ENCODE results near the gene ZSWIM6.

Gene ZSWIM6

DNA sequence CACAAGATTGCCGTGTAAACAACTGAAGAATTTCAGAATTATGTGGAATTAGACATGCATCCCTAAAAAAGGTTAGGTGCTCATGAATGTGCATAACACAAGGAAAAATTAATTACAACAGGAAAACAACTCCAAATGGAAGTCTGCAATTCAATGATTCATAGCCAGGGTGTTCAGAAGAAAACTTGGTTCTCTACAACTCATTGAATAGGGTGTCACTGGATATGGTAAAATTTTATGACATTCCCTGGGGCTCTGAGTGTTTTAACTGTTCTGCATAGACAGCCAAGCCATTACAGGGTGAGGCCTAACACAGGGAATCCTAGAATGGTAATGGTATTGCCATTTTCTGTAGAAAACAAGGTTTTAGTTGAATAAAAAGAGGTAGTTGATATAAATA, 24.4 kb upstream of the ZSWIM6 start:
- DNase-seq = no peak

DNA sequence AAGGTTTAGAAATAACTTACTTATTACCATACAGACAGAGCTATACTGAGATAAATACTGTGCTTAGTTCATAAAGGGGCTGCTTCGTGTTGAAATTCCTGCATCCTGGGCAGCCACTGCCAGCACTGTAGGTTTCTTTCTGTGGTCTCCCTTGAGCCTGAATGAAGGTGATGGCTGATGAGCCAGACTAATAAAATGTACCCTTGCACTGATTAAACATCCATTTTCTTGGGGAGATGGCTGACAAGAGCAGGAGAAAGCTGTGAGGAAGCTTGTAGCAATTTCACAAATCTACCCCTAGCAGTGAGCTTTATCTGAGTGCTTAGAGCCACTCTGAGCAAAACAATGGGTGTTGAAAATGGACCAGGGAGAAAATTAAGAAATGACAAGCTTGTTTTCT, 23.3 kb upstream of the ZSWIM6 start:
- DNase-seq = no peak

DNA sequence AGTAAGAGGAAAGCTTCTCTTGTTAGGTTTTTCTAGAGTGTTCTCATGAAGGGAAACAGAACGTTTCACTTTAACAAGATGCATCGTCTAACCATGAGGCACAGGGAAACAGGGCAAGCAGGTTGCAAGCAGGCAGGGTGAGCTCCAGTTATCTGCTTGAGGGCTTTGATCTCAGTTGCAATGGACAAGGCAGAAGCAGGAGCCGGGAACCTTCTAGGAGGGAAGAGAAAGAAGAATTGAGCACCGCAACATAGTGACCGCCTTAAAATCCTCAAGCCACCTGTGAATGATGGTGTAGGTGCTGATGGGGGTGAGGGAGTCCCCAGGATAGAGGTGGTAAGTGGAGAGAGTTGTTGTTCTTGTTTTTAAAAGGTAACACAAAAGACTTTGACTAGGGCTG, 22.9 kb upstream of the ZSWIM6 start:
- no peak for DNase-seq

DNA sequence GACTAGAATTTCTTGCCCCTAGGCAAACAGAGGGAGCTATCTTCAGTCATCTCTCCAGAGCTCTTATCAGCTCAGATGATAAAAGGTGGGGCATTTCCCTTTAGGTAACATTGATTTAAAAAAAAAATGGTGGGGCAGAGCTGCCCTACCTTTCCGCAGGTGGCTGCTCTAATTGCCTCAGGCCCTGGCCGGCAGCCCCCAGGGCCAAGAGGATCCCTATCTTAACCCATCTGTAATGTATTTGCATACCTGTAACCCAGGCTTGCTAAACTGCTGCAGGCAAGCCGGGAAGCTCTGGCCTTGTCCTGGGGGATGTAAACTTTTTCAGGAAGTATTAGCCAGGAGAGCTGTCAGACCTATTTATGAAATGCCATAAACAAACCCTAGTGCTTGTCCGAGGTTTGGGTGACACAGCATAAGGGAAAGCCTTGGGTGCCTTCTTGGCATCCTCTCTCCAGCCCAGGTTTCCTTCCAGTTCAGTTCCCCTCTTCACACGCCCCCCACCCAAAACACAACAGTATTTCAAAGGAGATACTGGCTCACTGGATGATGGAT, 20.9 kb upstream of the ZSWIM6 start:
- no peak for DNase-seq

DNA sequence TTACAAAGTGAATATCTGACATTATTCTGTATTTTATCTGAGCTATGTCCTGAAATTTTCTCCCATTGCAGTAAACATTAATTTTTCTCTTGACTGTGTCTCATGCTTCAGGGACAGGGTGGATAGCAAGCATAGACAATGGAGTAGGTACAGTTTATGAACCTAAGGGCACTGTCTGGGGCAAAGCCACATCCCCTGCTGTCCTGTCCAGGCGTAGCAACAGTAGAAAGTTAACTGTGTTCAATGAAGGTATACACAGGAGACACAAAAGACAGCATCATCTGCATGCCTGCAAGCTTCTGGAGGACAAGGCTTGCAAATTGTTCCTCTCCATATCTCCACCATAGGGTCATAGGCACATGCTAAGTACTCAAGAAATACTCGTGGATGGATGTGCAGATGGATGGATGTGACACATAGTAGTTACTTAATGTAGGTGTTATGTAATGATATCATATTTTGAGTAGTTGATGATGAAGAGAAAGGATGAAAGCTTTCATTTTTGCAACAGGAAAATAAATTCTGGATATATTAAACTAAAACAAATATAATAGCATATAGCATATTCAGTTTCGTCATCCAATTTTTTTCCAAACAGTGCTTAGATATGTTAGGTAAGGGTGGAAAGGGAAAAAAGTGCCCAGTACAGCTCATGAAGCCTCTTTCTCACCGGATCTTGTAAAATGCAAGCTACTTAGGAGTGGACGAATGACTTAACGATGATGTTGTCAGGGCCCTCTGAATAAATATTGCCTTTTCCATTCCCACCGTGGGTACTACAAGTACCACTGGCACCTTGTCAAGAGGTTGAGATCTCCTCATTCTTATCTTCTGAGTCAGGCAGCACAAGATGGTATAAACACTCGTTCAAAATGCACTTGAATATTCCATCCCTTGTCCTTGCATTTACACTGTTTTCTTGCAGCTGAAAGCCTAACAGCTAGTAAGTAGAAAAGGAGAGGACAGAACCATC, 19.9 kb upstream of the ZSWIM6 start:
- no peak for DNase-seq

DNA sequence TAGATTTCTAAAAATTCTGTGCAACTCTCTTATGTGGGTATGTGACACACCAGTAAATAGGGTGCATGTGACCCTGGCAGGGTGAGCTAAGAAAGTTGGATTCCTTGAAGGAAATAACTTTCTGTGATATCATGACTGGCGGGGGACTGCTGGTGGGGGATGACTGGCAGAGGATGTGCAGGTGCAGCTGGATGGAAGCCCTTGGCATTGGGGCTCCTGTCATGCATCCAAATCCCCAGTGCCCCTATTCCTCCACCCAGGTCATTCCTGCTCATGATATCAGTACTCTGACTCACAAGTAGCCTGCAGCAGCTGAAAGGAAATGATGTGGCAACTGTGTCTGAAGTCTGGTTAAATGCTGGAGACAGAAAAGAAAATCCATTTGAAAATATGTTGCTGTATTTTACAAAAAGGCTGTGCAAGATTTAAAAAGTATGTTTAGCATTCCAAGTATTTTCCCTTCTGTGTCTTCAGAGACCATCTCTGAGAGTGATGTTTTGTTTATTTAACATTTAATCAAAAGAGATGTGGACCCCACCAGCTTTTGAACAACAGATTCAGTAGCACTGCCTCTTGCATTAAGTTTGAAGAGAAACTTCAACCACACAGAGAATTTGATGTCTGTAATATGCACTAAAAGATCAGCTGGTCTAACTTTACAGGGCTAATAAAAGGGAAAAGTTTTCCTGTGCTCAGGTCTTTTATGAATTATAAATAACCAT, 17.9 kb upstream of the ZSWIM6 start:
- DNase-seq = no peak

DNA sequence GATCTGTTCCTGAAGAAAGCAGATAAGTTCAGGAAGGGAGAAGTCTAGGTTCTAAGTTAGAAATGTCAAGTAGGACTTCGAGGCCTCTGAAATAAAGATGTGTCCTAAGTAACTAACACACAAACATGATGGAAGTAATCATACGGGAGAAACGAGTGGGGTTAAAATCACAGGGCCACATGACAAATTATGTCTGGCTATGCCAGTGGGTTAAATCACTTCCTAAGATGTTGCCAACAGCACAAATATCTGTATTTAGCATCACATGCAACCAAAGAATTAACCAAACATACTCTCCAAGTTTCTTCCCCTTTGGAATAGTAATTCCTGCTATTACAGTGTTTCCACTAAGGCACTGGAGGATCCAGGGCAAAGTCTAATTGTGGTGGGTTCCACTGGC, 13.7 kb upstream of the ZSWIM6 start:
- DNase-seq = no peak

DNA sequence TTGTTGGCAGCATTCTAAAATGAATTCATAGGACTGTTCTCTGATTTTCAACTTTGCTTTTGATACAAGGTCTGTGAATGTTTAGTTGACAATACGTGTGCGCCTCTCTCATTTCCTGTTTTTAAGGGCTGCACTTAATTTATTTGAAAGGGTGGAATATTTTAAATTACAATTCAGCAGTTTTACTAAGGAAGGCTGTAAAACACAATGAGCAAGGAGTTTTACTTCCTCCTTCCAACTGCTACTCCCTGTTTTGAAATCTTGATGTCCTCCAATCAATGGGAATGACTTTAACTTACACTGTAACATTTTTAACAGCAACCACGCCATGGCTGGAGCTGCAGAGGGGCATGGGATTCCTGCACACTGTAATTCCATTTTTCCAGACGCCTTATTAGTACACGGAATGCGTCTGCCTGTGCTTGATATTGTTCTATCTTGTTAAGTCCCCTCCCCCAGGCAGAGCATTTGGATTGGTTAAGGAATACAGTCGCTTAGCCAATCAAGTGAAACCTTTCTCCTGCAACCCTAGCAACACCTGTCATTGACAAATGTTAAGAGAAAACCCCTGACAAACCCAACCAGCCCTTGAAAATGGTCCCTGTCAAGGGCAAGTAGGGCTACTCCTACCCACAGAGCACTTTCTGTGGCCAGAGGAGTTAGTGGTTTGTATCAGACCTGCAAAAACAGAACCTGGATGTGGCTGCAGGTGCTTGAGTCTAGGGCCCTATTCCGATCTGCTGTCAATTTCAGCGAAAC, 12.5 kb upstream of the ZSWIM6 start:
- no peak for DNase-seq

DNA sequence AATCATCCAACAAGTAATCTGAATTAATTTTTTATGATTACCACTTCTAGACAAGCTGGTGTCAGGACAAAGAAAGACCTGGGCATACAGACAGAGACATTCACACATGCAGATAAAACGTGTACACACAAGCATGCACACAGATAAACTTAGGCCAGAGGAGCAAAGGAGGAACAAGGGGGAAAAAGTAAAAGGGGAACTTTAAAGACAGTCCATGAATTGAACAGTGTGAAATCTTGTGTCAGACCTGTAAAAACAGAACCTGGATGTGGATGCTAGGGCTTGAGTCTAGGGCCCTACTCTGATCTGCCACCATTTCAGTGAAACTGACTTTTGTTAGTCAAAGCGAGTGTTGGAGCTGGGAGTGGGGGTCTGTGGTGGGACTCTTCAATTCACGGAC, 11.2 kb upstream of the ZSWIM6 start:
- DNase-seq = no peak

DNA sequence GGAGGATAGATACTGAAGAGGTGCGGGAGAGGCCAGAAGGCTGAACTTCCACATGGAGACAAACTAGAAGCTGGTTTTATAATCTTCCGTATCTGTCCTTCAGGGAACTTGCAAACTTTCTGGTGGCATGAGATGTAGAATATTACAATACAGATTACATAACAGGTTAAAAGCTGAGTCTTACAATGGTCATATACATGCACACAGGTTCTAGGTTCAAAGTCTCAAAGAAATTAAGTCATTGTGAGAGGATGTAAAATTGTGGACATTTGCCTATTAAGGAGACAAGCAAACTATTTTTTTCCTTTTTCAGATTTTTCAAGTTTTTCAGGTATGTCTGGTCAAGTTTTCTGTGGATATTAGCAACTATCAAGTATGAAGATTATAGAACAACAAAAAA, 10.4 kb upstream of the ZSWIM6 start:
- DNase-seq = no peak

DNA sequence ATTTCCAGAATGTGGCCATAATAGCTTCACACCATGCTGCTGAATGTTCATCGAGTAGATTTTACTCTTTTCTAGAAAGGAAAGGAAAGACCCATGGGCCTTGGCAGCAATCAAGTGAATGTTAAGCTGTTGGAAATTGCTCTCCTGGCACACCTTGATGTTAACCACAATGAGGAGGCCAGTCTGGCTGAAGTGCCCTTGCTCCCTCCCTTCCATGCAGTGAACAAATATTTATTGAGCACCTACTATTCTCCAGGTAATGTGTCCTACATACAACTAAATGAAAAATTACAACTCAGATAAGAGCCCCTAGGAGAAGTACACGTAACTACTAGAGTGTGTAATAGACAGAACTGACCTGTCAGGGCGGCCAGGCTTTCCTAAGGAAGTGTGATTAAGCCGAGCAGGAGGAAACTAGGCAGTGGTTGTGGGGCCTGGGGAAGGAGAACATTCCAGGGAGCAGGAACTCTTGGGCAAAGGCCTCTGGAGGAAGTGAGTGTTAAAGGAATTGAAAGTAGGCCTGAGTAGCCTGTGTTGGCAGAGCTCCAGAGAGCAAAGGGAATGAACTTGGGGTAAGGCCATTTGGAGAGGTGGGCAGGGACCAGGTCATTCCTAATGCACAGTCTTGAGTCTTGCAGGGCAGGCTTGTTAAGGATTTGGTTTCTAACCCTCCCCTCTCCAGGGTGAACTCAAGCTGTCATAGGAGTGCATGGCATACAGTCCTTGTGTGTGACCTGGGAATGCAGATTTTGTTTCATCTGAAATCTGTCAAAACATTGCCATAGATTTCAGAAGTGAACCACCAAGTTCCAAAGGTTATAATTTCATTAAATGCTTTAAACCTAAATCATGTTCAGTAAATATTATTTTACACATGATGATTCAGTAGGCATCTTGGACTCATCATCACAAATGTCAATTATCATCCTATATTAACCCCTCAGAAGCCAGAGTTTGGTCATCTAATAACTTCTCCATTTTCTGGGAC, 9.0 kb upstream of the ZSWIM6 start:
- no peak for DNase-seq

DNA sequence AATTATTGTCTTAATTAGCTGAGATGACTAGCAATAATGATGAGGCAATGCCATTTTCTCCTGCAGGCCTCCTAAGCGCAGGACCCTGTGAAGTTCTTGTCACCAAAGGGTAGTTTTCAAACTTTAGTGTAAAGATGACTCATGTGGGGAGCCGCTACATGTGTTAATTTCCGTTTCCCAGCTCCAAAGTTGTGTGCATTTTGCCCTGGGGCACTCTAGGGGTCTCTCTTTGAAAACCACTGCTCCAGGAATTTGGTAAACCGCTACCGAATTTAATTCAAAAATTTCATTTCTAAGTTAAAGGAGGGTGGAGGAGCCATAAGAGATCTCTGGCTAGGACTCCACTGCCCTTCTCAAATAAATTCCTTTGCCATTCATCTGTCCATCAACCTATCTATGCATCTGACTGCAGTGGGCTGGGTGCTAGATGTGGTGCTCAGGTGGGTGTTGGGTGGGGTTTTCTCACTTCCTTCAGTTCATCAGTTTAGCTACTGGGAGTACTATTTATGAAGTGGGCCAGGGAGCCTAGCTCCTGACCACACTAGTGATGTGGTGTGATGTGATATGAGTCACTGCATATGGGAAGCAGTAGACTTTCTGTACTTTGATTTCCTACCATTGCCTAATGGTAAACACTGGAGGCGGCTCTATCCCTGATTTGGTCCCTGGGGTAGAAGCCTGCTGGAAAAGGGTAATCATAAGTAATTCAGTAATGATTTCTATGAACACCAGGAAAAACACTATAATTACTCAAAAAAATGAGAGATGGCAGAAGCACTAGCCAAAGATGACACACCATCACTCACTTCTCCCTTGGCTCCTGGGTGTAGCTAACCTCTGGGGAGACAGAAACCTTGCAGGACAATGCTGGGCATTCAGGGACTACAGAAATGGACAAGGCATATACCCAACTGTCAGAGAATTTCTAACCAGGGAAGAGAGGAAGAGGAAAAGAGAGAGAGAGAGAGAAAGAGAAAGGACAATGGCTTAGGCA, 4.0 kb upstream of the ZSWIM6 start:
- DNase-seq = no peak

DNA sequence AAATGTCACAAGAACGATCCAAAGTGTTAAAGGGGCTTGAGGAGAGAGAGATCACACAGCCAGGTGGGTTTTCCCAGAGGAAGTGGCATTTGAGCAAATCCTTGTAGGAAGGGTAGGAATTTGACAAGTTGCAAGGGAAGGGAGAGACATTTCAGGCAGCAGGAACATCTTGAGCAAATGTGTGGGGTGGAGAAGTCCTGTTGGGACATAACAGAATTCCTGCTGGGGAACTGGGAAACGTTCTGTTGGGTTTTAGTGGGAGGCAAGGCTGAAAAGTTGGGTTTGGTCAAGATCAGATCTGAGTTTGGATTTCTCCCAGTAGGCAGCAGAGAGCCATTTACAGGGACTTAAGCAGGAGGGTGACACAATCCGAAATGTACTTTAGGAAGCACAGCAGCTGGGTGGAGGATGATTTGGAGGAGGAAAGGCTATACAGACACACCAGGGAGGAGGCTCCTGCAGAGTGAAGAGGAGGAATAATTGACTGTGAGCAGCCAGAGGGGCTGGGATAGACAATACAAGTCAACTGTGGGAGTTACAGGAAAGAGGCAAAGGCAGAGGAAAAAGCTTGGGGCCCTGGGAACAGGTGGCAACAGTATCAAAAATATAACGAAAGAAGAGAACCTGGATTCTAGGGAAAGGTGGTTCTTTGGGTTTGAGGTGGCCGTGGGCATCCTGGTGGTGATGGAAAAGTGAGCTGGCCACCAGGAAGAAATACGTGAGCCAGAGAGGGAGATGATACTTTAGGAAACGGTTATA, 3.1 kb upstream of the ZSWIM6 start:
- DNase-seq = no peak

DNA sequence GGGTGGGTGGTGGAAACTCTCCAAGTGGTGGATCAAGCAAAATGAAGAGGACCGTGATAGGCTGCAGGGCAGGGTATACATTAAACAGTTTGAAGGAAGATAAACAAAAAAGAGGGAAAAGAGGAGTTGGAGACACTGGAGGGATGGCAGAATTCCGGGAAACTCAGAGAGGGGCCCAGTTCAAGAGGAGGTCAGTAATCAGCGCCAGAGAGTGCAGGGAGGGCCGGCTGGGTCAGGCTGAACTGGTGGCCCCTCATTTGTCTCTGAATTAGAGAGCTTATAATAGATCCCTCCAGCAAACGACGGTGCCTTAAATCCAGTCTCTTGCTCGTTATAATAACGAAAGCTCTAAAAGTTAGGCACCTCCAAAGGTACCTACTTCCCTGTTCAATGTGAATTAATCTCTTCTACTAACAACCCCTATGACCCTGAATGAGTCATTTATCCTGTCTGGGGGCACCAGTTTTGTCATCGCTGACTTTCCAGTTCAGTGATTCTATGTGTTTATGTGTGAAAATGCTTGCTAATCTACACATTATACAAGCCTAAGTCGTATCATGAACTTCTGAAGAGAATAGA, 2.4 kb upstream of the ZSWIM6 start:
- DNase-seq = no peak

DNA sequence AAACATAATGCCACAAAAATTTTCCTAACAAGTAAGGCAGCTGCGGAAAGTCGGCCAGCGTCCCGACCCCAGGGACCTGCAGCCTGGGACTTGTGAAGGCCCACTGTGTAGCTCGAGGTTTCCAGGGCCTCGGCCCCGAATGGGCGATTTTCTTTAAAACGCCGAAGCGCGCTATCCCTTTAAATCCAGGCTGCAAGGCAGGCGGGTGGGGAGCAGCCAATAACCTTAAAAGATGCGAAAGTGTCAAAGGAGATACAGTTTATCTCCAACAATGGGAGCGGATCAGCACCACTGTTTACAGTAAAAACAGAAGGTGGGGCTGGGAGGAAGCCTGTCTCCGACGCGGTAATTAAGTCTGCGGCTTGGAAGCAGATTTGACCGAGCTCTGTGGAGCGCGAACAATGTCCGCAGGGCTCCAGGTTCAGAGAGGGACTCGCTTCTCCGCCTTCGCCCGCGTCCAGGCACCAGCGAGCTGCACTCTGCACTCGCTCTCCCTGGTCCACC, 1.7 kb upstream of the ZSWIM6 start:
- DNase-seq = peak; percentile 24

DNA sequence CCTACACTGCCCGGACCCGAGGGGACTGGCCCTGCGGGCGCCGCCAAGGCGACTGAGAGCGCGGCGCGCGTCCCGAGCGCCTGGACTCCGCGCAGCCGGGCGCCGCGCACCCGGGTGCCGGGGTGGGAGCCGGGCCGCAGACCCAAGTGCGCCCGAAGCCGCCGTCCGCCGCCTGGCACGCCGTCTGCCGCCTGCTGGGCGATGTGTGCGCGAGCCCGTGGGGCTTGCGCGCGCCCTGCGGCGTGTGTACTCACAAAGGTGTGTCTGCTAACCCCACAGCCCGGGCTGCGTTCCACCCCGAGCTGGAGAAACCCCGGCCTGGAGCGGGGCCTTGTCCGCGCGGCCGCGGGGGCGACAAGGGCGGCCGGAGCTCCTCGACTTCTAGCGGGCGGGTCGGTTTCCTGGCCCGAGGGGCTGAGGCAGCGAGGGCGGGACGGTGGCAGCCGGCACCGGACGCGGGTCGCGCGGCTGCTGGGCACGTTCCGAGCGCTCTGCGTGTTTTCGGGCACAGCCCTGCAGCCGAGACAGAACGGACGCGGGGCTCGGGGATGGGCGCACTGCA, 1.1 kb upstream of the ZSWIM6 start:
- peak; percentile 31 for DNase-seq

DNA sequence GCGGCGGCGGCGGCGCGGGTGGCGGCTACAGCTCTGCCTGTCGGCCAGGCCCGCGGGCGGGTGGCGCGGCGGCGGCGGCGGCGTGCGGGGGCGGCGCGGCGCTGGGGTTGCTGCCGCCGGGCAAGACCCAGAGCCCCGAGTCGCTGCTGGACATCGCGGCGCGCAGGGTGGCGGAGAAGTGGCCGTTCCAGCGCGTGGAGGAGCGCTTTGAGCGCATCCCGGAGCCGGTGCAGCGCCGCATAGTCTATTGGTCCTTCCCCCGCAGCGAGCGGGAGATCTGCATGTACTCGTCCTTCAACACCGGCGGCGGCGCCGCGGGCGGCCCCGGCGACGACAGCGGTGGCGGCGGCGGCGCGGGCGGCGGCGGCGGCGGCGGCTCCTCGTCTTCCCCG, 296 bp downstream of the ZSWIM6 start:
- peak; percentile 1 for DNase-seq

DNA sequence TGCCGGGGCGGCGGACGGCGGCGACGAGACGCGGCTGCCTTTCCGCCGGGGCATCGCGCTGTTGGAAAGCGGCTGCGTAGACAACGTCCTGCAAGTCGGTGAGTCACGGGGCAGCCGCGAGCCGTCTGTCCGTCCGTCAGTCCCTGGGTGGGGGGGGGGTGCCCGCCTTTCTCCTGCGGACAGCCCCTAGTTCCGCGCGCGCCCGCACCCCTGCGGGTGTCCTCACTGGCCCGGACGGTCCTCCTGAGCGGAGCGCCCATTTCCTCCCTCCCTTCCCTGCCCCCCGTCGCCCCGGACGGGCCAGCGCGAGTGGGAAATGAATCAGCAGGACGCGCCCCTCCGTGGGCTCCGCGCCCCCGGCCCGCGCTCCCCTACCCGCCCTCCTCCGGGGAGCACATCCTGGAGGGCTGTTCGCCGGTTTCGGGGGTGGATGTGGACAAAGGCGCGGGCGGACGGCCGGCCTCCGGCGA, 828 bp downstream of the ZSWIM6 start:
- DNase-seq = no peak

All from NCI-H2171 treated with DMSO at 0.1 percent for 48 hours (cell line).